Panc1 (cell line): ENCODE data around the gene VSIG2. TPM values are rescaled to one million over a fixed set of nuclear protein-coding genes. Genes with fewer than 3 reads are reported as not detected.

ENCODE experiments used
- ATAC-seq: fragments of 200-7000 bp; cut with Tn5 transposase; 2 replicates; pipeline ENCODE4 v1.9.1; 2020; ENCODE audit warnings: mild to moderate bottlenecking, moderate library complexity
- BruUV-seq: library from RNA; stranded (reverse); fragments of 400-500 nt; replicated peaks from 2 replicates; lab custom pipeline; 2021; lab: Mats Ljungman, UMichigan
- CTCF ChIA-PET: fragments of 300-600 bp; sonication (Branson Sonifier 250); formaldehyde crosslinking; loops from one replicate; lab custom pipeline; 2022; ENCODE audit warnings: antibody characterized with exemption; lab: Charles Lee
- POLR2A ChIA-PET: fragments of 300-600 bp; sonication (Branson Sonifier 250); formaldehyde crosslinking; loops from one replicate; lab custom pipeline; 2022; ENCODE audit warnings: antibody characterized with exemption; lab: Charles Lee
- DNase-seq: peaks from one replicate; pipeline ENCODE4 v3.0.0-alpha.2; 2010; ENCODE audit warnings: low read depth, low spot score
- H3K27ac ChIP-seq: 2 replicates; pipeline ENCODE4 v1.5.1; 2011; ENCODE audit warnings: mild to moderate bottlenecking, low read length, inconsistent platforms
- H3K27me3 ChIP-seq: fragments of 200-500 bp; sonication (Bioruptor generic); 2 replicates; pipeline ENCODE4 v1.6.0; 2014; ENCODE audit warnings: low read length, inconsistent platforms; ENCODE audit not compliant: control insufficient read depth, insufficient read depth
- H3K36me3 ChIP-seq: fragments of 200-500 bp; sonication (Bioruptor generic); 2 replicates; pipeline ENCODE4 v1.5.1; 2014; ENCODE audit warnings: inconsistent platforms, mild to moderate bottlenecking, low read length, moderate library complexity; ENCODE audit not compliant: control insufficient read depth, insufficient read depth
- H3K4me1 ChIP-seq: 2 replicates; pipeline ENCODE4 v1.5.1; 2011; ENCODE audit warnings: inconsistent platforms, mild to moderate bottlenecking, low read length, moderate library complexity; ENCODE audit not compliant: control insufficient read depth, insufficient read depth
- H3K4me3 ChIP-seq, 2 experiments: 2 replicates each; pipeline ENCODE4 v1.5.1; 2011 to 2012; ENCODE audit warnings: low read depth in 2 of 2, low read length in 2 of 2, mild to moderate bottlenecking in 2 of 2, inconsistent platforms in 1 of 2, moderate library complexity in 1 of 2
- H3K9me3 ChIP-seq: fragments of 200-500 bp; sonication (Bioruptor generic); 2 replicates; pipeline ENCODE4 v1.5.1; 2014; ENCODE audit warnings: low read depth, mild to moderate bottlenecking, inconsistent platforms, low read length, moderate library complexity; ENCODE audit not compliant: control insufficient read depth, insufficient read depth
- POLR2AphosphoS5 ChIP-seq: IDR thresholded peaks from 2 replicates; pipeline ENCODE4 v1.6.1; 2012; ENCODE audit warnings: mild to moderate bottlenecking, low read depth, low read length, moderate library complexity
- REST ChIP-seq, 2 experiments: IDR thresholded peaks; 2 replicates each; pipeline ENCODE4 v1.6.1; 2011 to 2012; ENCODE audit warnings: low read depth in 2 of 2, control low read depth in 1 of 2, low read length in 1 of 2, mild to moderate bottlenecking in 1 of 2, moderate library complexity in 1 of 2; ENCODE audit not compliant: insufficient read depth in 1 of 2
- SIN3A ChIP-seq: IDR thresholded peaks from 2 replicates; pipeline ENCODE4 v1.6.1; 2012; ENCODE audit warnings: low read depth, mild to moderate bottlenecking, low read length, moderate library complexity, borderline replicate concordance; ENCODE audit not compliant: insufficient read depth
- TCF7L2 ChIP-seq: IDR thresholded peaks from 2 replicates; pipeline ENCODE4 v1.6.1; 2011; ENCODE audit warnings: mild to moderate bottlenecking, low read depth, low read length, inconsistent platforms
- in situ Hi-C: cut with HindIII; loops from 2 replicates; pipeline ENCODE4 v1.10.0; 2016; ENCODE audit warnings: low sequenced_read_pairs, low pct_unique_long_range_greater_than_20kb
- intact Hi-C: fragments of 100-400 bp; cut with micrococcal nuclease; formaldehyde crosslinking; loops from one replicate; pipeline ENCODE4 v1.10.0; 2022; ENCODE audit not compliant: unreplicated experiment
- total RNA-seq: library from RNA; stranded (reverse); gene quantifications from one replicate; pipeline ENCODE4 v1.2.1, GENCODE V29; 2021; ENCODE audit not compliant: unreplicated experiment
- TF ChIP-seq, protein P1 (sequence below): fragments of 450-650 bp; IDR thresholded peaks from 2 replicates; pipeline ENCODE4 v1.5.1; 2017; ENCODE audit warnings: mild to moderate bottlenecking

Gene VSIG2
- total RNA-seq, 1 experiment from 2014 or later = not detected

DNA sequence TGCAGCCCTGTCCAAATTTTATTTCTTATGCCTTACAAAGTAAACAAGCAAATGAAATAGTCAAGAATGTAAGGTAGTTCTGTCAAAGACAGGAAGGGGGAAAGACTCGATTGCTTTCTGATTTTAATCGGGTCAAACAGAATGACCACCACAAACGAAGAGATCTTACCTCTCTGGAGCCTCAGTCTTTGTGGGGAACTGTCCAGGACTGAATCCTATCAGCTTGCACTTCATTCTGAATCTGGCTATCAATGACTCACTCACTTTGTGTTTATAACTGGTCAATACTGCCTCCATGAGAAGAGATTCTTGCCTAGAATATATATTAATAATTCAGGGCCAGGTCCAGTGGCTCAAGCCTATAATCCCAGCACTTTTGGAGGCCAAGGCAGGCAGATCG is 30.9 kb upstream of the VSIG2 start:
- POLR2A ChIA-PET = no interaction called here
- Histone ChIP-seq H3K36me3 (no peaks in the 10 kb centered on the region), H3K9me3 (no peaks in the 10 kb centered on the region), H3K4me1 (no peaks in the 10 kb centered on the region), H3K27ac (no peak overlapping the region), H3K27me3 (no peaks in the 10 kb centered on the region), H3K4me3 (no peak overlapping the region)
- ATAC-seq = no peak
- TF ChIP-seq, protein P1, sequence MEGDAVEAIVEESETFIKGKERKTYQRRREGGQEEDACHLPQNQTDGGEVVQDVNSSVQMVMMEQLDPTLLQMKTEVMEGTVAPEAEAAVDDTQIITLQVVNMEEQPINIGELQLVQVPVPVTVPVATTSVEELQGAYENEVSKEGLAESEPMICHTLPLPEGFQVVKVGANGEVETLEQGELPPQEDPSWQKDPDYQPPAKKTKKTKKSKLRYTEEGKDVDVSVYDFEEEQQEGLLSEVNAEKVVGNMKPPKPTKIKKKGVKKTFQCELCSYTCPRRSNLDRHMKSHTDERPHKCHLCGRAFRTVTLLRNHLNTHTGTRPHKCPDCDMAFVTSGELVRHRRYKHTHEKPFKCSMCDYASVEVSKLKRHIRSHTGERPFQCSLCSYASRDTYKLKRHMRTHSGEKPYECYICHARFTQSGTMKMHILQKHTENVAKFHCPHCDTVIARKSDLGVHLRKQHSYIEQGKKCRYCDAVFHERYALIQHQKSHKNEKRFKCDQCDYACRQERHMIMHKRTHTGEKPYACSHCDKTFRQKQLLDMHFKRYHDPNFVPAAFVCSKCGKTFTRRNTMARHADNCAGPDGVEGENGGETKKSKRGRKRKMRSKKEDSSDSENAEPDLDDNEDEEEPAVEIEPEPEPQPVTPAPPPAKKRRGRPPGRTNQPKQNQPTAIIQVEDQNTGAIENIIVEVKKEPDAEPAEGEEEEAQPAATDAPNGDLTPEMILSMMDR = no peak
- TF ChIP-seq SIN3A = no peak
- no peak for TF ChIP-seq TCF7L2
- TF ChIP-seq POLR2AphosphoS5 = no peak
- no peak for TF ChIP-seq REST (IDR thresholded peaks at IDR 0.05; ENCODE audit: insufficient read depth in 1 of 2, low read depth in 2 of 2, low read length in 1 of 2)
- intact Hi-C loops (no loop called here), in situ Hi-C loops (no loop called here)
- CTCF ChIA-PET = interaction anchor here (0.8 kb wide), 1 partner anchor 25 kb away, joined by 3 read pairs; no protein-coding TSS in a partner anchor
- no TSS peak for BruUV-seq
- DNase-seq = no peak

- no peak for ATAC-seq
- TF ChIP-seq POLR2AphosphoS5 (no peak), REST (IDR thresholded peaks at IDR 0.05; ENCODE audit: insufficient read depth in 1 of 2, low read depth in 2 of 2, low read length in 1 of 2) (no peak), SIN3A (no peak), TCF7L2 (no peak)
- TF ChIP-seq, protein P1 = no peak
- DNase-seq = no peak
- BruUV-seq = no TSS peak
- intact Hi-C loops (no loop called here), in situ Hi-C loops (no loop called here)
- Histone ChIP-seq H3K4me3 (no peak overlapping the region), H3K27ac (no peak overlapping the region), H3K4me1 (no peaks in the 10 kb centered on the region), H3K36me3 (no peaks in the 10 kb centered on the region), H3K27me3 (no peaks in the 10 kb centered on the region), H3K9me3 (no peaks in the 10 kb centered on the region)
- ChIA-PET CTCF (interaction anchor here (0.6 kb wide), 1 partner anchor 124 kb away, joined by 7 read pairs; no protein-coding TSS in a partner anchor), POLR2A (no interaction called here)
Observed at GRCh38 chr11:124779568-124779967, 27.5 kb upstream of the VSIG2 start.
